ENCODE results near the gene CEP43.

DNA sequence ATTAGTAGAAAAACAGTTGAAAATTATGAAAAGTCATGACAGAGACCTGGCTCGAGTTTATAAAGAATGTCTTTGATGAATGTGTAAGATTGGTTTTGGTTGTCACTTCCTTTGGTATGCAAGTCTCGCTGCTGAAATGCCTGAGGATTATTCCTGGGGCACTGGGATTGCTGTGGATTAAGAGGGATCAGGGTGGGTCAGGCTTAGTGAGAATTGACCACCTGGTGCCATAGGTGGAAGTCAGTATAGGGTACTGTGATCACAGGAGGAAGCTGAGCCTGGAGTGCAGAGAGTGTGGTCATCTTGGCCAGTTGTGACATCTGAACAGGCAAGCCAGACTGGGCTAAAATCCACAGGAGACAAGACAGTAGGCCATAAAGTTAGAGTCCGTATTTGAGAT, 34.9 kb downstream of the CEP43 start:
- TF ChIP-seq, protein P1, sequence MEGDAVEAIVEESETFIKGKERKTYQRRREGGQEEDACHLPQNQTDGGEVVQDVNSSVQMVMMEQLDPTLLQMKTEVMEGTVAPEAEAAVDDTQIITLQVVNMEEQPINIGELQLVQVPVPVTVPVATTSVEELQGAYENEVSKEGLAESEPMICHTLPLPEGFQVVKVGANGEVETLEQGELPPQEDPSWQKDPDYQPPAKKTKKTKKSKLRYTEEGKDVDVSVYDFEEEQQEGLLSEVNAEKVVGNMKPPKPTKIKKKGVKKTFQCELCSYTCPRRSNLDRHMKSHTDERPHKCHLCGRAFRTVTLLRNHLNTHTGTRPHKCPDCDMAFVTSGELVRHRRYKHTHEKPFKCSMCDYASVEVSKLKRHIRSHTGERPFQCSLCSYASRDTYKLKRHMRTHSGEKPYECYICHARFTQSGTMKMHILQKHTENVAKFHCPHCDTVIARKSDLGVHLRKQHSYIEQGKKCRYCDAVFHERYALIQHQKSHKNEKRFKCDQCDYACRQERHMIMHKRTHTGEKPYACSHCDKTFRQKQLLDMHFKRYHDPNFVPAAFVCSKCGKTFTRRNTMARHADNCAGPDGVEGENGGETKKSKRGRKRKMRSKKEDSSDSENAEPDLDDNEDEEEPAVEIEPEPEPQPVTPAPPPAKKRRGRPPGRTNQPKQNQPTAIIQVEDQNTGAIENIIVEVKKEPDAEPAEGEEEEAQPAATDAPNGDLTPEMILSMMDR (conservative IDR thresholded peaks at IDR 0.05 in 1 of 2, IDR thresholded peaks at IDR 0.05 in 1 of 2; ENCODE audit: extremely low read depth in 1 of 2, insufficient read depth in 1 of 2, low read depth in 1 of 2, low read length in 2 of 2), result no peak
- no peak for TF ChIP-seq EZH2 (IDR thresholded peaks at IDR 0.05; ENCODE audit: borderline replicate concordance, low read length)

Data from mammary epithelial cell (primary cell).